Measurements from ENCODE around the gene PTPRA. TPM values are rescaled to one million over a fixed set of nuclear protein-coding genes. Genes with fewer than 3 reads are reported as not detected.

Gene PTPRA
- total and polyA plus RNA-seq, 9 of the 15 experiments (the other 6 are each of a cell fraction or from before 2014, with no cell fraction given), result 3.4 to 80.5 (median 28.0) TPM

GRCh38 chr20:2946988-2947961, 74.0 kb downstream of the PTPRA start (continued):
- TF ChIP-seq SRSF1 (IDR thresholded peaks at IDR 0.05; ENCODE audit: low read depth, low read length) (no peak), TSC22D4 (tag; IDR thresholded peaks at IDR 0.05) (no peak), ZNF212 (CRISPR knock-in tag; IDR thresholded peaks at IDR 0.05) (no peak), SMARCA5 (IDR thresholded peaks at IDR 0.05) (no peak), ZBTB7A (IDR thresholded peaks at IDR 0.05; ENCODE audit: borderline replicate concordance, control insufficient read depth, low read depth, low read length) (no peak), MEF2D (tag; conservative IDR thresholded peaks at IDR 0.05; ENCODE audit: low read depth) (no peak), NR2F6 (CRISPR knock-in tag; IDR thresholded peaks at IDR 0.05) (no peak), SAP30 (IDR thresholded peaks at IDR 0.05; ENCODE audit: borderline replicate concordance, insufficient read depth, low read depth, low read length, poor library complexity, severe bottlenecking) (no peak), TCF15 (CRISPR knock-in tag; IDR thresholded peaks at IDR 0.05) (no peak)
- TF ChIP-seq, protein P1, sequence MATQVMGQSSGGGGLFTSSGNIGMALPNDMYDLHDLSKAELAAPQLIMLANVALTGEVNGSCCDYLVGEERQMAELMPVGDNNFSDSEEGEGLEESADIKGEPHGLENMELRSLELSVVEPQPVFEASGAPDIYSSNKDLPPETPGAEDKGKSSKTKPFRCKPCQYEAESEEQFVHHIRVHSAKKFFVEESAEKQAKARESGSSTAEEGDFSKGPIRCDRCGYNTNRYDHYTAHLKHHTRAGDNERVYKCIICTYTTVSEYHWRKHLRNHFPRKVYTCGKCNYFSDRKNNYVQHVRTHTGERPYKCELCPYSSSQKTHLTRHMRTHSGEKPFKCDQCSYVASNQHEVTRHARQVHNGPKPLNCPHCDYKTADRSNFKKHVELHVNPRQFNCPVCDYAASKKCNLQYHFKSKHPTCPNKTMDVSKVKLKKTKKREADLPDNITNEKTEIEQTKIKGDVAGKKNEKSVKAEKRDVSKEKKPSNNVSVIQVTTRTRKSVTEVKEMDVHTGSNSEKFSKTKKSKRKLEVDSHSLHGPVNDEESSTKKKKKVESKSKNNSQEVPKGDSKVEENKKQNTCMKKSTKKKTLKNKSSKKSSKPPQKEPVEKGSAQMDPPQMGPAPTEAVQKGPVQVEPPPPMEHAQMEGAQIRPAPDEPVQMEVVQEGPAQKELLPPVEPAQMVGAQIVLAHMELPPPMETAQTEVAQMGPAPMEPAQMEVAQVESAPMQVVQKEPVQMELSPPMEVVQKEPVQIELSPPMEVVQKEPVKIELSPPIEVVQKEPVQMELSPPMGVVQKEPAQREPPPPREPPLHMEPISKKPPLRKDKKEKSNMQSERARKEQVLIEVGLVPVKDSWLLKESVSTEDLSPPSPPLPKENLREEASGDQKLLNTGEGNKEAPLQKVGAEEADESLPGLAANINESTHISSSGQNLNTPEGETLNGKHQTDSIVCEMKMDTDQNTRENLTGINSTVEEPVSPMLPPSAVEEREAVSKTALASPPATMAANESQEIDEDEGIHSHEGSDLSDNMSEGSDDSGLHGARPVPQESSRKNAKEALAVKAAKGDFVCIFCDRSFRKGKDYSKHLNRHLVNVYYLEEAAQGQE (IDR thresholded peaks at IDR 0.05; ENCODE audit: borderline replicate concordance), result no peak
- TF ChIP-seq, protein P1 (CRISPR knock-in tag; IDR thresholded peaks at IDR 0.05; ENCODE audit: low read depth), result no peak
- TF ChIP-seq, protein P2, sequence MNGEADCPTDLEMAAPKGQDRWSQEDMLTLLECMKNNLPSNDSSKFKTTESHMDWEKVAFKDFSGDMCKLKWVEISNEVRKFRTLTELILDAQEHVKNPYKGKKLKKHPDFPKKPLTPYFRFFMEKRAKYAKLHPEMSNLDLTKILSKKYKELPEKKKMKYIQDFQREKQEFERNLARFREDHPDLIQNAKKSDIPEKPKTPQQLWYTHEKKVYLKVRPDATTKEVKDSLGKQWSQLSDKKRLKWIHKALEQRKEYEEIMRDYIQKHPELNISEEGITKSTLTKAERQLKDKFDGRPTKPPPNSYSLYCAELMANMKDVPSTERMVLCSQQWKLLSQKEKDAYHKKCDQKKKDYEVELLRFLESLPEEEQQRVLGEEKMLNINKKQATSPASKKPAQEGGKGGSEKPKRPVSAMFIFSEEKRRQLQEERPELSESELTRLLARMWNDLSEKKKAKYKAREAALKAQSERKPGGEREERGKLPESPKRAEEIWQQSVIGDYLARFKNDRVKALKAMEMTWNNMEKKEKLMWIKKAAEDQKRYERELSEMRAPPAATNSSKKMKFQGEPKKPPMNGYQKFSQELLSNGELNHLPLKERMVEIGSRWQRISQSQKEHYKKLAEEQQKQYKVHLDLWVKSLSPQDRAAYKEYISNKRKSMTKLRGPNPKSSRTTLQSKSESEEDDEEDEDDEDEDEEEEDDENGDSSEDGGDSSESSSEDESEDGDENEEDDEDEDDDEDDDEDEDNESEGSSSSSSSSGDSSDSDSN (IDR thresholded peaks at IDR 0.05; ENCODE audit: borderline replicate concordance in 1 of 2, low read depth in 2 of 2, low read length in 2 of 2), result no peak
- TF ChIP-seq, protein P3, sequence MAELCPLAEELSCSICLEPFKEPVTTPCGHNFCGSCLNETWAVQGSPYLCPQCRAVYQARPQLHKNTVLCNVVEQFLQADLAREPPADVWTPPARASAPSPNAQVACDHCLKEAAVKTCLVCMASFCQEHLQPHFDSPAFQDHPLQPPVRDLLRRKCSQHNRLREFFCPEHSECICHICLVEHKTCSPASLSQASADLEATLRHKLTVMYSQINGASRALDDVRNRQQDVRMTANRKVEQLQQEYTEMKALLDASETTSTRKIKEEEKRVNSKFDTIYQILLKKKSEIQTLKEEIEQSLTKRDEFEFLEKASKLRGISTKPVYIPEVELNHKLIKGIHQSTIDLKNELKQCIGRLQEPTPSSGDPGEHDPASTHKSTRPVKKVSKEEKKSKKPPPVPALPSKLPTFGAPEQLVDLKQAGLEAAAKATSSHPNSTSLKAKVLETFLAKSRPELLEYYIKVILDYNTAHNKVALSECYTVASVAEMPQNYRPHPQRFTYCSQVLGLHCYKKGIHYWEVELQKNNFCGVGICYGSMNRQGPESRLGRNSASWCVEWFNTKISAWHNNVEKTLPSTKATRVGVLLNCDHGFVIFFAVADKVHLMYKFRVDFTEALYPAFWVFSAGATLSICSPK (IDR thresholded peaks at IDR 0.05; ENCODE audit: borderline replicate concordance), result no peak

Data from K562 (cell line).